Keratinocyte (primary cell): ENCODE results near the gene CFAP100. TPM values are rescaled to one million over a fixed set of nuclear protein-coding genes. Genes with fewer than 3 reads are reported as not detected.

Source experiments
- DNase-seq: peaks from one replicate; pipeline ENCODE4 v3.0.0-alpha.2; 2011; ENCODE audit warnings: low read depth, missing footprints, low spot score
- FAIRE-seq: peaks from 2 replicates; lab custom pipeline; 2011; peaks lifted over from hg19 to GRCh38; lab: Jason Lieb, UNC
- H2AFZ ChIP-seq: 2 replicates; pipeline ENCODE4 v1.6.0; 2012; ENCODE audit warnings: low read length, control low read depth, inconsistent platforms; ENCODE audit not compliant: control insufficient read depth
- H3K27ac ChIP-seq: 2 replicates; pipeline ENCODE4 v1.5.1; 2011; ENCODE audit warnings: low read length; ENCODE audit not compliant: control insufficient read depth, insufficient read depth
- H3K27me3 ChIP-seq: 3 replicates; pipeline ENCODE4 v1.6.0; 2011; ENCODE audit warnings: low read length; ENCODE audit not compliant: control insufficient read depth, insufficient read depth; ENCODE audit errors: extremely low read depth
- H3K36me3 ChIP-seq, 2 experiments: 2 replicates in 1 of 2; 3 replicates in 1 of 2; pipeline ENCODE4 v1.5.1; 2011; ENCODE audit warnings: low read length in 2 of 2, mild to moderate bottlenecking in 1 of 2; ENCODE audit not compliant: control insufficient read depth in 2 of 2, insufficient read depth in 2 of 2; ENCODE audit errors: extremely low read depth in 1 of 2
- H3K4me1 ChIP-seq: 3 replicates; pipeline ENCODE4 v1.5.1; 2011; ENCODE audit warnings: low read length; ENCODE audit not compliant: control insufficient read depth, insufficient read depth; ENCODE audit errors: extremely low read depth
- H3K4me2 ChIP-seq: 3 replicates; pipeline ENCODE4 v1.6.0; 2011; ENCODE audit warnings: low read depth, low read length; ENCODE audit not compliant: control insufficient read depth, insufficient read depth; ENCODE audit errors: extremely low read depth
- H3K4me3 ChIP-seq, 3 experiments: fragments of 200-600 bp in 1 of 3; sonication (generic) in 1 of 3; 2 replicates in 2 of 3; 3 replicates in 1 of 3; pipeline ENCODE4 v1.5.1; 2011 to 2016; ENCODE audit warnings: low read length in 3 of 3, mild to moderate bottlenecking in 3 of 3, control low read depth in 2 of 3, inconsistent platforms in 1 of 3, low read depth in 1 of 3, mixed read lengths in 1 of 3, mixed run types in 1 of 3, moderate library complexity in 1 of 3; ENCODE audit not compliant: control insufficient read depth in 2 of 3, insufficient read depth in 2 of 3; ENCODE audit errors: extremely low read depth in 1 of 3
- H3K79me2 ChIP-seq: 2 replicates; pipeline ENCODE4 v1.6.0; 2012; ENCODE audit warnings: low read length; ENCODE audit not compliant: control insufficient read depth, insufficient read depth
- H3K9ac ChIP-seq: 3 replicates; pipeline ENCODE4 v1.6.0; 2011; ENCODE audit warnings: low read length; ENCODE audit not compliant: control insufficient read depth, insufficient read depth; ENCODE audit errors: extremely low read depth
- H3K9me1 ChIP-seq: 3 replicates; pipeline ENCODE4 v1.6.0; 2011; ENCODE audit warnings: low read length; ENCODE audit not compliant: control insufficient read depth, insufficient read depth; ENCODE audit errors: extremely low read depth
- H3K9me3 ChIP-seq: 2 replicates; pipeline ENCODE4 v1.5.1; 2012; ENCODE audit warnings: low read depth, low read length; ENCODE audit not compliant: control insufficient read depth
- H4K20me1 ChIP-seq: 3 replicates; pipeline ENCODE4 v1.6.0; 2011; ENCODE audit warnings: low read length; ENCODE audit not compliant: control insufficient read depth, insufficient read depth; ENCODE audit errors: extremely low read depth
- CTCF ChIP-seq, 3 experiments: IDR thresholded peaks in 1 of 3; conservative IDR thresholded peaks in 1 of 3; optimal IDR thresholded peaks in 1 of 3; 2 replicates in 2 of 3; 3 replicates in 1 of 3; pipeline versions ENCODE3 to v1.5.1; 2011; ENCODE audit warnings: low read length in 3 of 3, mild to moderate bottlenecking in 3 of 3, moderate library complexity in 2 of 3, control low read depth in 1 of 3, inconsistent platforms in 1 of 3; ENCODE audit not compliant: insufficient read depth in 2 of 3; ENCODE audit errors: extremely low read depth in 1 of 3
- EZH2 ChIP-seq: IDR thresholded peaks from one replicate; pipeline ENCODE4 v1.6.1; 2012; ENCODE audit warnings: inconsistent platforms, mild to moderate bottlenecking, low read length, moderate library complexity
- dilution Hi-C: fragments of 300-500 bp; cut with MboI; formaldehyde crosslinking; loops from one replicate; pipeline ENCODE4 v1.7.0; 2020; ENCODE audit warnings: low sequenced_read_pairs; ENCODE audit not compliant: extremely low pct_ligation_motif_present
- polyA plus RNA-seq, 5 experiments: library from polyadenylated mRNA; depleted of rRNA in 3 of 5; stranded (reverse) in 3 of 5; stranded (forward) in 1 of 5; unstranded in 1 of 5; fragments of >200 nt; gene quantifications; 1 replicate in 1 of 5; 2 replicates in 3 of 5; 3 replicates in 1 of 5; pipeline versions ENCODE4 v1.2.1 to v1.2.3, GENCODE V29; 2011 to 2012; ENCODE audit warnings: missing spikeins in 2 of 5, low read depth in 1 of 5, low replicate concordance in 1 of 5

CFAP100 gene
- polyA plus RNA-seq, 1 donor (not counting 4 experiments of a cell fraction or from before 2014, with no cell fraction given), result not detected

DNA sequence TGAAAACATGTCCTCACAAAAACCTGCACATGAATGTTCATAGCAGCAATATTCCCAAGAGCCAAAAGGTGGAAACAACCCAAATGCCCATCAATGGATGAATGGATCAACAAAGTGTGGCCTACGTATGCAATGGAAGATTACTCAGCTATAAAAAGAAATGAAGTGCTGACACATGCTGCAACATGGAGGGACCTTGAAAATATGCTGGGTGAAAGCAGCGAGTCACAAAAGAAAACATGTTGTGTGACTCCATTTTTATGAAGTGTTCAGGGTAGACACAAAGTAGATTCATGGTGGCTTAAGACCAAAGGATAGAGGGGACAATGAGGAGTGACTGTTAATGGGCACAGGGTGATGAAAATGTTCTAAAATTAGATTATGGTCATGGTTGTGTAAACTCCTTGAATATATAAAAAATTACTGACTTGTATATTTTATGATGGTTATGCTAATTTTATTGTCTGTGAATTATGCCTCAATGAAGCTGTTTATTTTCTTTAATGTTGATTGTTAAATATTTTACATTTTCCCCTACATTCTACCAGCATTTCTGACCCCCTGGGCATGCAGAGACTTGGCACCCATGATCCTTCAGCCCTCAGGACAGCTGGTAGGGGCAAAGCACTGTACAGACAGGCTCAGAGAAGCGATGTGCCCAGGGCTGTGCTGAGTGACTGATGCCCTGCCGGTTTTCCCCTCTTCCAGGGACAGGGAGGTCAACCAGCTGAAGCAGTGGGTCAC is 37.8 kb downstream of the CFAP100 start:
- Histone ChIP-seq H3K9me1 (no peaks in the 10 kb centered on the region), H4K20me1 (no peaks in the 10 kb centered on the region), H3K4me3 (no peak overlapping the region), H3K27ac (no peak overlapping the region), H2AFZ (no peak overlapping the region), H3K9ac (no peak overlapping the region), H3K36me3 (peaks cover 2 to 5% of the 10 kb centered on the region in 2 experiments), H3K27me3 (no peaks in the 10 kb centered on the region), H3K9me3 (no peaks in the 10 kb centered on the region), H3K4me1 (no peaks in the 10 kb centered on the region), H3K79me2 (no peaks in the 10 kb centered on the region), H3K4me2 (no peak overlapping the region)
- no peak for FAIRE-seq
- dilution Hi-C loops, result no loop called here
- DNase-seq, result no peak
- TF ChIP-seq CTCF (optimal IDR thresholded peaks at IDR 0.05 in 1 of 3, IDR thresholded peaks at IDR 0.05 in 1 of 3, conservative IDR thresholded peaks at IDR 0.05 in 1 of 3; ENCODE audit: extremely low read depth in 1 of 3, insufficient read depth in 2 of 3, low read length in 3 of 3), result no peak
- TF ChIP-seq EZH2, result no peak

DNA sequence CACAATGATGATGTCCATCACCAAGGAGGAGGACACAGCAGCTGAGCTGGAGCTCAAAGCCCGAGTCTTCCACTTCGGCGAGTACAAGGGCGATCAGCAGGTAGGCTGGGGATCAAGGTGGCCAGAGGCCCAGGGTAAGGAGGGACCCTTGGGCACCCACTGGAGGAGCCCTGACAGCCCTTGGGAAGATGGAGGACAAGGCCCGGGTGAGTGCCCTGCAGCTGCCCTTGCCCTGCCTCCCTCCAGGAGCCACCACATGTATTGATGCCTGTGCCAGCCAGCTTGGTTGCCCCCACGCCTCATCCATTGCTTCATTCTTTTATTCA is 38.4 kb downstream of the CFAP100 start:
- no peaks in the 10 kb centered on the region for H3K9me3 ChIP-seq
- H3K79me2 ChIP-seq, result no peaks in the 10 kb centered on the region
- H3K4me1 ChIP-seq, result no peaks in the 10 kb centered on the region
- DNase-seq (no peak), FAIRE-seq (no peak)
- TF ChIP-seq EZH2 (no peak), CTCF (optimal IDR thresholded peaks at IDR 0.05 in 1 of 3, IDR thresholded peaks at IDR 0.05 in 1 of 3, conservative IDR thresholded peaks at IDR 0.05 in 1 of 3; ENCODE audit: extremely low read depth in 1 of 3, insufficient read depth in 2 of 3, low read length in 3 of 3) (no peak)
- H2AFZ ChIP-seq, result no peak overlapping the region
- no peaks in the 10 kb centered on the region for H3K27me3 ChIP-seq
- no peak overlapping the region for H3K4me2 ChIP-seq
- no peaks in the 10 kb centered on the region for H3K9me1 ChIP-seq
- H3K4me3 ChIP-seq, result no peak overlapping the region
- H4K20me1 ChIP-seq, result no peaks in the 10 kb centered on the region
- no peak overlapping the region for H3K27ac ChIP-seq
- dilution Hi-C loops, result no loop called here
- H3K9ac ChIP-seq, result no peak overlapping the region
- H3K36me3 ChIP-seq, result peaks cover 5 to 7% of the 10 kb centered on the region in 2 experiments
